ENCODE data around the gene PDIA6. TPM values are rescaled to one million over a fixed set of nuclear protein-coding genes. Genes with fewer than 3 reads are reported as not detected.

PDIA6 gene
- total RNA-seq, 1 donor from 2014 or later, result 109 TPM

GRCh38 chr2:10760794-10761504 is 51.6 kb downstream of the PDIA6 start:
- ATAC-seq (ENCODE audit: low read depth) (no peak), DNase-seq (no peak)
- Mint-ChIP-seq H3K4me1 (peaks cover 12% of the 10 kb centered on the region), H3K9me3 (no peaks in the 10 kb centered on the region), H3K4me3 (no peak overlapping the region), H3K27ac (no peak overlapping the region), H3K36me3 (ENCODE audit: low read depth) (no peaks in the 10 kb centered on the region), H3K27me3 (no peaks in the 10 kb centered on the region)
- POLR2A ChIA-PET, result no interaction called here
- intact Hi-C loops (cut with micrococcal nuclease), result no loop called here
- TF ChIP-seq, protein P1, sequence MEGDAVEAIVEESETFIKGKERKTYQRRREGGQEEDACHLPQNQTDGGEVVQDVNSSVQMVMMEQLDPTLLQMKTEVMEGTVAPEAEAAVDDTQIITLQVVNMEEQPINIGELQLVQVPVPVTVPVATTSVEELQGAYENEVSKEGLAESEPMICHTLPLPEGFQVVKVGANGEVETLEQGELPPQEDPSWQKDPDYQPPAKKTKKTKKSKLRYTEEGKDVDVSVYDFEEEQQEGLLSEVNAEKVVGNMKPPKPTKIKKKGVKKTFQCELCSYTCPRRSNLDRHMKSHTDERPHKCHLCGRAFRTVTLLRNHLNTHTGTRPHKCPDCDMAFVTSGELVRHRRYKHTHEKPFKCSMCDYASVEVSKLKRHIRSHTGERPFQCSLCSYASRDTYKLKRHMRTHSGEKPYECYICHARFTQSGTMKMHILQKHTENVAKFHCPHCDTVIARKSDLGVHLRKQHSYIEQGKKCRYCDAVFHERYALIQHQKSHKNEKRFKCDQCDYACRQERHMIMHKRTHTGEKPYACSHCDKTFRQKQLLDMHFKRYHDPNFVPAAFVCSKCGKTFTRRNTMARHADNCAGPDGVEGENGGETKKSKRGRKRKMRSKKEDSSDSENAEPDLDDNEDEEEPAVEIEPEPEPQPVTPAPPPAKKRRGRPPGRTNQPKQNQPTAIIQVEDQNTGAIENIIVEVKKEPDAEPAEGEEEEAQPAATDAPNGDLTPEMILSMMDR (IDR thresholded peaks at IDR 0.05), result no peak
- CTCF ChIA-PET, result no interaction called here

- H3K27ac Mint-ChIP-seq, result no peak overlapping the region
- H3K9me3 Mint-ChIP-seq, result no peaks in the 10 kb centered on the region
- TF ChIP-seq, protein P1 (IDR thresholded peaks at IDR 0.05), result no peak
- POLR2A ChIA-PET, result no interaction called here
- H3K4me1 Mint-ChIP-seq, result peaks cover 11% of the 10 kb centered on the region
- no peaks in the 10 kb centered on the region for H3K27me3 Mint-ChIP-seq
- no peak for DNase-seq
- no peak for ATAC-seq (ENCODE audit: low read depth)
- H3K36me3 Mint-ChIP-seq (ENCODE audit: low read depth), result no peaks in the 10 kb centered on the region
- intact Hi-C loops (cut with micrococcal nuclease), result no loop called here
- CTCF ChIA-PET, result no interaction called here
- H3K4me3 Mint-ChIP-seq, result no peak overlapping the region
Observed at GRCh38 chr2:10759151-10759714, 53.4 kb downstream of the PDIA6 start.

DNA sequence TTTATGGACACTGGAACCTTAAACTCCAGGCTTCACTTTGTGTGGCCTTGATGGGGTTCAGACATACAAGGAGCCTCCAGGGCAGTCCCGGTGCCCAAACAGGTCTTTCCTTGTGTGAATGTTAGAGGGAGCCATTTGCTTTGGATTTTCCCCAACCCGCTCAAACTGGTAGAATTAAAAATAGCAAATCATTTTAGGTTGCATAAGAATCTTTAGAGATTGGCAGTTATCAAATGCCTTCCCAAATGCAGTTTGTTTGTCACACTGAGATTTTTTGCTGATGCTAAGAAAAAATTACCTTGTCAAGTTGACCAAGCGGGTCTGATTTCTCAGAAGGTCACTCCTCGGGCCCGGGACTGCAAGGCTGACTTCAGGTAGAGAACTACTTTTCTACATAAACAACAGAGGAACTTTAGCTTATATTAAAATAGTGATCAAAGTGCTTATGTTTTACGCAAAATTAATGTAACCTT is 54.7 kb downstream of the PDIA6 start:
- no peaks in the 10 kb centered on the region for H3K27me3 Mint-ChIP-seq
- no peaks in the 10 kb centered on the region for H3K4me1 Mint-ChIP-seq
- no peaks in the 10 kb centered on the region for H3K9me3 Mint-ChIP-seq
- ChIA-PET POLR2A (no interaction called here), CTCF (no interaction called here)
- TF ChIP-seq, protein P1 (IDR thresholded peaks at IDR 0.05), result no peak
- H3K27ac Mint-ChIP-seq, result no peak overlapping the region
- DNase-seq (no peak), ATAC-seq (ENCODE audit: low read depth) (no peak)
- no peaks in the 10 kb centered on the region for H3K36me3 Mint-ChIP-seq (ENCODE audit: low read depth)
- no peak overlapping the region for H3K4me3 Mint-ChIP-seq
- intact Hi-C loops (cut with micrococcal nuclease), result no loop called here

- POLR2A ChIA-PET, result no interaction called here
- intact Hi-C loops (cut with micrococcal nuclease), result no loop called here
Observed at GRCh38 chr2:10755621-10756020, 57.0 kb downstream of the PDIA6 start.

GRCh38 chr2:10753876-10754275 is 58.7 kb downstream of the PDIA6 start:
- H3K4me3 Mint-ChIP-seq, result no peak overlapping the region
- CTCF ChIA-PET, result no interaction called here
- POLR2A ChIA-PET, result no interaction called here

More at GRCh38 chr2:10755621-10756020, 57.0 kb downstream of the PDIA6 start:
- H3K4me3 Mint-ChIP-seq, result no peak overlapping the region
- ATAC-seq (ENCODE audit: low read depth) (no peak), DNase-seq (no peak)
- TF ChIP-seq, protein P1 (IDR thresholded peaks at IDR 0.05), result no peak
- no peaks in the 10 kb centered on the region for H3K27me3 Mint-ChIP-seq
- CTCF ChIA-PET, result no interaction called here
- no peak overlapping the region for H3K27ac Mint-ChIP-seq
- no peaks in the 10 kb centered on the region for H3K9me3 Mint-ChIP-seq
- no peaks in the 10 kb centered on the region for H3K36me3 Mint-ChIP-seq (ENCODE audit: low read depth)
- H3K4me1 Mint-ChIP-seq, result no peaks in the 10 kb centered on the region

More at GRCh38 chr2:10753876-10754275, 58.7 kb downstream of the PDIA6 start:
- DNase-seq (no peak), ATAC-seq (ENCODE audit: low read depth) (no peak)
- H3K27ac Mint-ChIP-seq, result no peak overlapping the region
- no peaks in the 10 kb centered on the region for H3K9me3 Mint-ChIP-seq
- TF ChIP-seq, protein P1 (IDR thresholded peaks at IDR 0.05), result no peak
- intact Hi-C loops (cut with micrococcal nuclease), result no loop called here
- H3K36me3 Mint-ChIP-seq (ENCODE audit: low read depth), result no peaks in the 10 kb centered on the region
- H3K27me3 Mint-ChIP-seq, result no peaks in the 10 kb centered on the region
- no peaks in the 10 kb centered on the region for H3K4me1 Mint-ChIP-seq

Data from activated B cell treated with CpG ODN at 0.5 μM for 24 hours (primary cell).